Kidney (tissue), 22 donors: Measurements from ENCODE around the gene WDR49. TPM values are rescaled to one million over a fixed set of nuclear protein-coding genes. Genes with fewer than 3 reads are reported as not detected.

Experiments
- DNase-seq, 5 donors: peaks; one replicate each; pipeline ENCODE4 v3.0.0-alpha.2; 2013 to 2020
- FAIRE-seq: peaks from 2 replicates; lab custom pipeline; 2012; peaks lifted over from hg19 to GRCh38; lab: Jason Lieb, UNC
- H3K27ac ChIP-seq, 2 donors: one replicate each; pipeline ENCODE4 v1.7.0; 2013; ENCODE audit warnings: low read depth in 2 of 2, low read length in 2 of 2, inconsistent platforms in 1 of 2
- H3K27me3 ChIP-seq: one replicate; pipeline ENCODE4 v1.7.1; 2013; ENCODE audit warnings: low read length, inconsistent platforms; ENCODE audit not compliant: control insufficient read depth, insufficient read depth
- H3K36me3 ChIP-seq, 3 donors: one replicate each; pipeline versions ENCODE4 v1.7.0 to v1.7.1; 2013; ENCODE audit warnings: low read length in 3 of 3, control low read depth in 1 of 3, inconsistent platforms in 1 of 3; ENCODE audit not compliant: insufficient read depth in 3 of 3, control insufficient read depth in 2 of 3
- H3K4me1 ChIP-seq, 3 donors: one replicate each; pipeline versions ENCODE4 v1.7.0 to v1.7.1; 2013; ENCODE audit warnings: low read length in 3 of 3, inconsistent platforms in 1 of 3, low read depth in 1 of 3; ENCODE audit not compliant: control insufficient read depth in 2 of 3, insufficient read depth in 2 of 3
- H3K4me3 ChIP-seq, 3 donors: one replicate each; pipeline versions ENCODE4 v1.7.0 to v1.8.1; 2013; ENCODE audit warnings: low read length in 3 of 3, control low read depth in 1 of 3, inconsistent platforms in 1 of 3
- H3K9ac ChIP-seq, 3 donors: one replicate each; pipeline versions ENCODE4 v1.7.0 to v1.7.1; 2013; ENCODE audit warnings: low read length in 3 of 3, control low read depth in 1 of 3, inconsistent platforms in 1 of 3
- H3K9me3 ChIP-seq, 3 donors: one replicate each; pipeline versions ENCODE4 v1.7.0 to v1.7.1; 2013; ENCODE audit warnings: low read length in 3 of 3, control low read depth in 1 of 3, inconsistent platforms in 1 of 3; ENCODE audit not compliant: control insufficient read depth in 2 of 3, insufficient read depth in 1 of 3
- CTCF ChIP-seq: IDR thresholded peaks from 3 replicates; pipeline ENCODE4 v1.5.1; 2012; ENCODE audit warnings: mild to moderate bottlenecking, moderate library complexity, borderline replicate concordance; ENCODE audit not compliant: insufficient read depth; ENCODE audit errors: extremely low read depth
- intact Hi-C: fragments of 100-400 bp; cut with DNase I; formaldehyde crosslinking; loops from one replicate; pipeline ENCODE4 v1.11.1; 2022
- long read RNA-seq, 10 donors: library from polyadenylated mRNA in 1 of 10; unstranded in 1 of 10; transcript quantifications; one replicate each; pipeline ENCODE4 v2.0.0 and lab custom pipeline, GENCODE V29; 2021 to 2026
- polyA plus RNA-seq: library from polyadenylated mRNA; stranded (reverse); fragments of 350-450 nt; fragmentation: Illumina TruSeq; extraction: RNeasy Lipid Tissue Mini Kit (QIAGEN cat#74804); gene quantifications from one replicate; pipeline ENCODE4 v1.2.3, GENCODE V29; 2014; ENCODE audit warnings: low read depth, low replicate concordance; ENCODE audit not compliant: insufficient read depth
- total RNA-seq: library from RNA; stranded (reverse); fragmentation: NEBNext Ultra II Directional; extraction: Animal tissue kit (Norgen Biotek cat#: 25700); gene quantifications from one replicate; pipeline ENCODE4 v1.2.1, GENCODE V29; 2021
- donor health status: control.
- donor health status: control.
- donor health status: control.
- donor health status: control.
- donor health status: control.
- donor health status: DM: yes; HTN: yes; CAD: no.
- donor health status: Normal renal cell carcinoma (clear cell type).

The WDR49 gene
- total RNA-seq (1.0 TPM), polyA plus RNA-seq (0.43 TPM)
- long read RNA-seq, donor 1 = 0 reads
- long read RNA-seq, donor 2 = 0 reads
- long read RNA-seq, donor 3 = 0 reads
- long read RNA-seq, donor 4 = 0 reads
- long read RNA-seq, donor 5 = 0 reads
- long read RNA-seq, donor 6 = 0 reads
- long read RNA-seq, donor 7 = 0 reads
- long read RNA-seq, donor 8 = 0 reads
- long read RNA-seq, donor 9 = 0 reads
- long read RNA-seq, donor 10 = 0 reads

GRCh38 chr3:167653760-167654159, at the start of gene WDR49:
Gene WDR49 (minus strand): TSS chr3:167653942. CDS start chr3:167653425, 517 bp downstream.
- DNase-seq = peak in 1 of 5 donors; percentile 15
- Histone ChIP-seq H3K36me3 (no peaks in the 10 kb centered on the region), H3K4me1 (no peaks in the 10 kb centered on the region), H3K27me3 (no peaks in the 10 kb centered on the region), H3K9ac (no peak within 1 kb of the TSS), H3K9me3 (no peaks in the 10 kb centered on the region), H3K27ac (no peak within 1 kb of the TSS), H3K4me3 (no peak within 1 kb of the TSS)
- intact Hi-C loops = no loop called here
- FAIRE-seq = no peak
- TF ChIP-seq CTCF = no peak

DNA sequence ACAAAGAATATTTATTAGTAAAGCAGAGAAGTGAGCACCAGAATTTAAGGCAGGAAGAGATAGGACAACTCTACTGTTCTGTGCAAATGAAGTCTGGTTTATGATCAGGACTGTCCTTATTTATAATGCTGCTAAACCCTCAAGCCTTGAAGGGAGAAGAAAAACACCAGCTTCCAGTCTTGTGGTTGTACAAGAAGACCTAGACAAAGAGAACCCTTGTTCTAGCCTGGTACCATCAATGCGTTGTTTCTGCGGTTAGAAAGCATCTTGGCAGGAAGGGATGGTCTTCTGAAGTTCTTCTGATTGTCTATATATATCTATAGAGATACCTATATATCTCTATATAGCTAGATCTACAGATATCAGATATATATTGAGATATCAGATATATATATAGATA, 47.2 kb upstream of the WDR49 start:
- no peak overlapping the region for H3K27ac ChIP-seq
- no peaks in the 10 kb centered on the region for H3K4me1 ChIP-seq
- intact Hi-C loops = no loop called here
- H3K4me3 ChIP-seq = no peak overlapping the region
- H3K36me3 ChIP-seq = peaks cover 0 to 8% (median 2%) of the 10 kb centered on the region in 3 donors
- H3K27me3 ChIP-seq = no peaks in the 10 kb centered on the region
- DNase-seq (no peak), FAIRE-seq (no peak)
- TF ChIP-seq CTCF = no peak
- H3K9ac ChIP-seq = no peak overlapping the region
- no peaks in the 10 kb centered on the region for H3K9me3 ChIP-seq

DNA sequence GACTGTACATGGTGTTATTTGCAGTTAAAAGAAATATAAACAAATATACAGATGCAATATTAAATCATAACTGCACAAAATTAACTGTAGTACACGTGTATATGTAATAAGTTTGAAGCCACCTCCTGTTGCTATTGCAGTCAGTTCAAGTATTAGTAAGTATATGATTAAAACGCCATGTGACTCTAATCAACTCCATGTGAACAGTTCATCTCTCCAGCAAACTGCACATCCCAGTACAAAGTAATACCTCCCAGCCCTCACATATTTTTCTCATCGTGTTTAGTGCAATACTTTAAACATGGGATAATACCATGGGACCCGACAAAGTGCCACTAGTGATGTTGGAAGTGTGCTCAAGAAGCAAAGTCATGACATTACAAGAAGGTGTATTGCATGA, 46.3 kb upstream of the WDR49 start:
- intact Hi-C loops = no loop called here
- no peaks in the 10 kb centered on the region for H3K4me1 ChIP-seq
- H3K36me3 ChIP-seq = peaks cover 0 to 12% (median 2%) of the 10 kb centered on the region in 3 donors
- no peak for TF ChIP-seq CTCF
- H3K9me3 ChIP-seq = no peaks in the 10 kb centered on the region
- DNase-seq = no peak
- no peak for FAIRE-seq
- no peak overlapping the region for H3K4me3 ChIP-seq
- no peaks in the 10 kb centered on the region for H3K27me3 ChIP-seq
- no peak overlapping the region for H3K9ac ChIP-seq
- H3K27ac ChIP-seq = no peak overlapping the region
